ENCODE data around the gene RPS2. TPM values are rescaled to one million over a fixed set of nuclear protein-coding genes. Genes with fewer than 3 reads are reported as not detected.
"Not testable (repeated sequence)": the region's sequence is repeated elsewhere in the genome, so short reads cannot be mapped to it uniquely, and the experiment has no call there.

Gene RPS2
- total RNA-seq, 5 donors from 2014 or later (not counting 1 experiment from before 2014, with no cell fraction given) = 3,208 to 3,662 (median 3,410) TPM

- ChIA-PET POLR2A (no interaction called here), CTCF (no interaction called here)
- DNase-seq = no peak
- ATAC-seq (replicated peaks in 1 of 4) = no peak
- Histone ChIP-seq H3K27me3 (replicated peaks in 1 of 2; ENCODE audit: control insufficient read depth in 2 of 2, extremely low read depth in 1 of 2, insufficient read depth in 2 of 2, low read length in 1 of 2) (peaks cover 8 to 84% of the 10 kb centered on the region in 2 experiments), H3K27ac (ENCODE audit: low read length) (no peak overlapping the region), H3K9me3 (no peaks in the 10 kb centered on the region), H3K36me3 (ENCODE audit: control insufficient read depth in 2 of 2, extremely low read depth in 1 of 2, insufficient read depth in 1 of 2, low read length in 1 of 2) (no peaks in the 10 kb centered on the region), H3K4me1 (ENCODE audit: control insufficient read depth in 1 of 2, extremely low read depth in 1 of 2, insufficient read depth in 2 of 2, low read length in 2 of 2) (peaks cover 0 to 12% of the 10 kb centered on the region in 2 experiments), H3K4me3 (ENCODE audit: control insufficient read depth in 1 of 2, extremely low read depth in 1 of 2, low read length in 1 of 2) (no peak overlapping the region)
- H3K36me3 Mint-ChIP-seq = no peaks in the 10 kb centered on the region
- peaks cover 0 to 9% (median 0%) of the 10 kb centered on the region in 3 donors for H3K4me1 Mint-ChIP-seq
- no peak overlapping the region for H3K27ac Mint-ChIP-seq
- no peak overlapping the region for H3K4me3 Mint-ChIP-seq
- peaks cover 39 to 63% of the 10 kb centered on the region in 2 donors for H3K27me3 Mint-ChIP-seq
- H3K9me3 Mint-ChIP-seq = no peaks in the 10 kb centered on the region
- WGBS (ENCODE audit: insufficient coverage) = 30% methylated on average over 8 of the region's 15 CpGs
Measured at GRCh38 chr16:1920727-1921171, 43.9 kb downstream of the RPS2 start.

- WGBS (ENCODE audit: insufficient coverage) = 67% methylated on average over 20 of the region's 21 CpGs
- H3K4me3 ChIP-seq (ENCODE audit: control insufficient read depth in 1 of 2, extremely low read depth in 1 of 2, low read length in 1 of 2); H3K9me3 ChIP-seq; H3K27ac Mint-ChIP-seq; H3K4me1 Mint-ChIP-seq; POLR2A ChIA-PET; CTCF ChIA-PET; H3K36me3 ChIP-seq (ENCODE audit: control insufficient read depth in 2 of 2, extremely low read depth in 1 of 2, insufficient read depth in 1 of 2, low read length in 1 of 2); H3K4me3 Mint-ChIP-seq; H3K27ac ChIP-seq (ENCODE audit: low read length); H3K36me3 Mint-ChIP-seq; ATAC-seq (replicated peaks in 1 of 4); H3K9me3 Mint-ChIP-seq; DNase-seq: not testable (repeated sequence)
- peaks cover 46 to 69% of the 10 kb centered on the region in 2 donors for H3K27me3 Mint-ChIP-seq
- peaks cover 0 to 12% of the 10 kb centered on the region in 2 experiments for H3K4me1 ChIP-seq (ENCODE audit: control insufficient read depth in 1 of 2, extremely low read depth in 1 of 2, insufficient read depth in 2 of 2, low read length in 2 of 2)
- H3K27me3 ChIP-seq (replicated peaks in 1 of 2; ENCODE audit: control insufficient read depth in 2 of 2, extremely low read depth in 1 of 2, insufficient read depth in 2 of 2, low read length in 1 of 2) = peaks cover 9 to 84% of the 10 kb centered on the region in 2 experiments
Measured at GRCh38 chr16:1920122-1920521, 44.5 kb downstream of the RPS2 start.

GRCh38 chr16:1919327-1919998, 45.2 kb downstream of the RPS2 start:
- H3K4me3 Mint-ChIP-seq = no peak overlapping the region
- Histone ChIP-seq H3K27me3 (replicated peaks in 1 of 2; ENCODE audit: control insufficient read depth in 2 of 2, extremely low read depth in 1 of 2, insufficient read depth in 2 of 2, low read length in 1 of 2) (peaks cover 12 to 88% of the 10 kb centered on the region in 2 experiments), H3K4me1 (ENCODE audit: control insufficient read depth in 1 of 2, extremely low read depth in 1 of 2, insufficient read depth in 2 of 2, low read length in 2 of 2) (peaks cover 0 to 12% of the 10 kb centered on the region in 2 experiments), H3K4me3 (ENCODE audit: control insufficient read depth in 1 of 2, extremely low read depth in 1 of 2, low read length in 1 of 2) (no peak overlapping the region), H3K27ac (ENCODE audit: low read length) (no peak overlapping the region), H3K36me3 (ENCODE audit: control insufficient read depth in 2 of 2, extremely low read depth in 1 of 2, insufficient read depth in 1 of 2, low read length in 1 of 2) (no peaks in the 10 kb centered on the region), H3K9me3 (no peaks in the 10 kb centered on the region)
- ChIA-PET CTCF (no interaction called here), POLR2A (no interaction called here)
- H3K4me1 Mint-ChIP-seq = peaks cover 0 to 9% (median 0%) of the 10 kb centered on the region in 3 donors
- H3K36me3 Mint-ChIP-seq = no peaks in the 10 kb centered on the region
- ATAC-seq (replicated peaks in 1 of 4) = no peak
- DNase-seq = no peak
- H3K27me3 Mint-ChIP-seq = peaks cover 48 to 72% of the 10 kb centered on the region in 2 donors
- no peak overlapping the region for H3K27ac Mint-ChIP-seq
- no peaks in the 10 kb centered on the region for H3K9me3 Mint-ChIP-seq
- 37% methylated on average over 30 of the region's 30 CpGs for WGBS (ENCODE audit: insufficient coverage)

- no peak within 1 kb of the TSS for H3K4me3 Mint-ChIP-seq
- CTCF ChIA-PET = no interaction called here
- peaks cover 48 to 68% of the 10 kb centered on the region in 2 donors for H3K27me3 Mint-ChIP-seq
Measured at GRCh38 chr16:1918351-1919326, 46.0 kb downstream of the RPS2 start, which contains the start of gene HS3ST6. HS3ST6 (minus strand) TSS chr16:1918415; CDS start chr16:1918323, 92 bp downstream.

GRCh38 chr16:1917665-1918350, 46.8 kb downstream of the RPS2 start:
- Mint-ChIP-seq H3K4me1 (peaks cover 0 to 9% (median 0%) of the 10 kb centered on the region in 3 donors), H3K4me3 (no peak overlapping the region), H3K36me3 (no peaks in the 10 kb centered on the region), H3K9me3 (no peaks in the 10 kb centered on the region), H3K27me3 (peaks cover 45 to 67% of the 10 kb centered on the region in 2 donors), H3K27ac (no peak overlapping the region)
- DNase-seq (no peak), ATAC-seq (replicated peaks in 1 of 4) (no peak)
- WGBS (ENCODE audit: insufficient coverage) = 4% methylated on average over 81 of the region's 81 CpGs
- no peaks in the 10 kb centered on the region for H3K36me3 ChIP-seq (ENCODE audit: control insufficient read depth in 2 of 2, extremely low read depth in 1 of 2, insufficient read depth in 1 of 2, low read length in 1 of 2)
- ChIA-PET POLR2A (no interaction called here), CTCF (no interaction called here)
- H3K9me3 ChIP-seq = no peaks in the 10 kb centered on the region
- peaks cover 12 to 84% of the 10 kb centered on the region in 2 experiments for H3K27me3 ChIP-seq (replicated peaks in 1 of 2; ENCODE audit: control insufficient read depth in 2 of 2, extremely low read depth in 1 of 2, insufficient read depth in 2 of 2, low read length in 1 of 2)
- H3K4me1 ChIP-seq (ENCODE audit: control insufficient read depth in 1 of 2, extremely low read depth in 1 of 2, insufficient read depth in 2 of 2, low read length in 2 of 2) = peaks cover 0 to 5% of the 10 kb centered on the region in 2 experiments
- no peak overlapping the region for H3K27ac ChIP-seq (ENCODE audit: low read length)
- H3K4me3 ChIP-seq (ENCODE audit: control insufficient read depth in 1 of 2, extremely low read depth in 1 of 2, low read length in 1 of 2) = no peak overlapping the region

More at GRCh38 chr16:1918351-1919326, 46.0 kb downstream of the RPS2 start, which contains the start of gene HS3ST6:
- Histone ChIP-seq H3K27ac (ENCODE audit: low read length) (no peak within 1 kb of the TSS), H3K36me3 (ENCODE audit: control insufficient read depth in 2 of 2, extremely low read depth in 1 of 2, insufficient read depth in 1 of 2, low read length in 1 of 2) (no peaks in the 10 kb centered on the region), H3K4me1 (ENCODE audit: control insufficient read depth in 1 of 2, extremely low read depth in 1 of 2, insufficient read depth in 2 of 2, low read length in 2 of 2) (peaks cover 0 to 10% of the 10 kb centered on the region in 2 experiments), H3K9me3 (no peaks in the 10 kb centered on the region), H3K4me3 (ENCODE audit: control insufficient read depth in 1 of 2, extremely low read depth in 1 of 2, low read length in 1 of 2) (no peak within 1 kb of the TSS), H3K27me3 (replicated peaks in 1 of 2; ENCODE audit: control insufficient read depth in 2 of 2, extremely low read depth in 1 of 2, insufficient read depth in 2 of 2, low read length in 1 of 2) (peaks cover 12 to 88% of the 10 kb centered on the region in 2 experiments)
- POLR2A ChIA-PET = no interaction called here
- DNase-seq = no peak
- no peaks in the 10 kb centered on the region for H3K9me3 Mint-ChIP-seq
- no peaks in the 10 kb centered on the region for H3K36me3 Mint-ChIP-seq
- peaks cover 0 to 9% (median 0%) of the 10 kb centered on the region in 3 donors for H3K4me1 Mint-ChIP-seq
- WGBS (ENCODE audit: insufficient coverage) = 5% methylated on average over 44 of the region's 71 CpGs
- no peak for ATAC-seq (replicated peaks in 1 of 4)
- no peak within 1 kb of the TSS for H3K27ac Mint-ChIP-seq
